ENCODE results near the gene ANKMY1. TPM values are rescaled to one million over a fixed set of nuclear protein-coding genes. Genes with fewer than 3 reads are reported as not detected.

The ANKMY1 gene
- total RNA-seq, 1 donor: 5.2 TPM

DNA sequence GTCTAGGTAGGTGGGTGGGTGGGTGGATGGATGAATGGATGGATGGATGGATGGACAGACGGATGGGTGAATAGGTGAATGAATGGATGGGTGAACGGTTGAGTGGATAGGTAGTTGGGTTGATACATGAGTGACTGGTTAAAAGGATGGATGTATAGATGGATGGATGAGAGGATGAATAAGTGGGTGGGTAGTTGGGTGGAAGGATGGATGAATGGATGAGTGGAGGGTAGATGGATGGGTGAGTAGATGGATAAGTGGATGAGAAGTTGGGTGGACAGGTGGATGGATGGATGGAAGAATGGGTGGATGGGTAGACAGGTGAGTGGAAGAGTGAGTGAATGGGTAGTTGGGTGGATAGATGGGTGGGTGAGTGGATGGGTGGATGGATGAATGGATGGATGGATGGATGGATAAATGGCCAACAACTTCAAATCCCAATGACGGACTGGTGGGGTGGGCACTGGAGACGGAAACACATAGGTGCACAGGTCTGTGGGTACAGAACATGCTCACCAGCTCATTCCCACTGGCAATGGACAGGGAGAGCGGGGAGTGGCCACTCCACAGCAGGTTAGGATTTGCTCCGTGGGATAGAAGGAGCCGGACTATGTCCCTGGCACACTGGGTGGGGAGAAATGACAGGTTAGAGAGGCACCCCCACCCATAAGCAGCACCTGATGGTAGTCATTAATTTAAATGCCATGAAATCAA lies 48.8 kb downstream of the ANKMY1 start:
- H3K4me3 ChIP-seq (ENCODE audit: low read depth, low read length): no peak overlapping the region
- DNase-seq (ENCODE audit: low read depth): no peak
- TF ChIP-seq, protein P1, sequence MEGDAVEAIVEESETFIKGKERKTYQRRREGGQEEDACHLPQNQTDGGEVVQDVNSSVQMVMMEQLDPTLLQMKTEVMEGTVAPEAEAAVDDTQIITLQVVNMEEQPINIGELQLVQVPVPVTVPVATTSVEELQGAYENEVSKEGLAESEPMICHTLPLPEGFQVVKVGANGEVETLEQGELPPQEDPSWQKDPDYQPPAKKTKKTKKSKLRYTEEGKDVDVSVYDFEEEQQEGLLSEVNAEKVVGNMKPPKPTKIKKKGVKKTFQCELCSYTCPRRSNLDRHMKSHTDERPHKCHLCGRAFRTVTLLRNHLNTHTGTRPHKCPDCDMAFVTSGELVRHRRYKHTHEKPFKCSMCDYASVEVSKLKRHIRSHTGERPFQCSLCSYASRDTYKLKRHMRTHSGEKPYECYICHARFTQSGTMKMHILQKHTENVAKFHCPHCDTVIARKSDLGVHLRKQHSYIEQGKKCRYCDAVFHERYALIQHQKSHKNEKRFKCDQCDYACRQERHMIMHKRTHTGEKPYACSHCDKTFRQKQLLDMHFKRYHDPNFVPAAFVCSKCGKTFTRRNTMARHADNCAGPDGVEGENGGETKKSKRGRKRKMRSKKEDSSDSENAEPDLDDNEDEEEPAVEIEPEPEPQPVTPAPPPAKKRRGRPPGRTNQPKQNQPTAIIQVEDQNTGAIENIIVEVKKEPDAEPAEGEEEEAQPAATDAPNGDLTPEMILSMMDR (IDR thresholded peaks at IDR 0.05; ENCODE audit: insufficient read depth, low read depth, low read length): no peak

DNA sequence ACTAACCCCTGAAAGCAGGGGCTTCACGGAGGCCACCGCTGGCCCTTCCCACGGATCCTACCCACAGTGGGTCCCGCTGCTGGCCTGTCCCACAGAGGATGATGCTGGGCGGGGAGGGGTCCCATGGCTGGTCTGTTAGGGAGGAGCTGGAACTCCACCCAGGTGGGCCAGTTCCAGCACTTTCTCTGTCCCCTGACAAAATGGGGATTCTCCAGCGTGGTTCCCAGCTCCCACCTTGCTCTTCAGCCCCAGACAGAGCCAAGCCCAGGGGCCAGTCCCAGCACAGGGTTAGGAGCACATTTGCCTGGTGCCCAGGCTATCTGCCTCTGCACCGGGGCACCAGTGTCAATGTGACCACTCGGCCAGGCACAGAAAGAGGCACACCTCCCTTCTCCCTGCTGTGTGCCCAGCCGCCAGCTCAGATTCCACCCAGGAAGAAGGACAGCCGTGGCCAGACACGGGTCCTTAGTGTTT lies 50.0 kb downstream of the ANKMY1 start:
- no peak for DNase-seq (ENCODE audit: low read depth)

DNA sequence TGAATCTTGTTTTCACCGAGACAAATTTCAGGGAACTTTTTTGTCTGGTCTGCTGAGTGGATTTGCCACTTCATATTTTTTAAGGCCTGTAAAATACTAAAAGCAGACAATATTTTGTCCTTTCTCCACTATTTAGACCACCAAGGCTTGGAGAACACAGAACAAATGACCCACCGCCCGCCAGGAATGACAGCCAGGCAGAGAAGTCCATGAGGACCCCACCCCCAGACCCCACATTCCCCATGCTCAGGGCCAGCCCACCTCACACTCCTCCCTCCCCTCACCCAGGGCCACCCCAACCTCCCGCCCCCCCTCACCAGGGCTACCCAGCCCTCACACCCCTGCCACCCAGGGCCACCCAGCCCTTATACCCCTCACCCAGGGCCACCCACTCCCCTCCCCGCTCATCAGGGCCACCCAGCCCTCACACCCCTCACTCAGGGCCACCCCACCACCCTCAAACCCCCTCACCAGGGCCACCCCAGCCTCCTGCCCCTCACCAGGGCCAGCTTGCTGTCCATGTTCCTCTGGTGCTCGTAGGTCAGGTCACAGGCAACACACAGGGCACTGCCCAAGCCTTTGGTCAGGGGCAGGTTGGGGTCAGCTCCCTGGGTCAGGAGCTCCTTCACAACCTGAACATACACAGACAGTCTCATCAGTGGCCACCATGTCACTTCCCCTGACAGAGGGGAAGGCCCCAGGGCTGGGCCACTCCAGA lies 50.6 kb downstream of the ANKMY1 start:
- H3K4me3 ChIP-seq (ENCODE audit: low read depth, low read length): no peak overlapping the region
- TF ChIP-seq, protein P1 (IDR thresholded peaks at IDR 0.05; ENCODE audit: insufficient read depth, low read depth, low read length): no peak
- DNase-seq (ENCODE audit: low read depth): no peak

More for the DNA sequence above, 50.0 kb downstream of the ANKMY1 start:
- TF ChIP-seq, protein P1 (IDR thresholded peaks at IDR 0.05; ENCODE audit: insufficient read depth, low read depth, low read length): no peak
- H3K4me3 ChIP-seq (ENCODE audit: low read depth, low read length): no peak overlapping the region

DNA sequence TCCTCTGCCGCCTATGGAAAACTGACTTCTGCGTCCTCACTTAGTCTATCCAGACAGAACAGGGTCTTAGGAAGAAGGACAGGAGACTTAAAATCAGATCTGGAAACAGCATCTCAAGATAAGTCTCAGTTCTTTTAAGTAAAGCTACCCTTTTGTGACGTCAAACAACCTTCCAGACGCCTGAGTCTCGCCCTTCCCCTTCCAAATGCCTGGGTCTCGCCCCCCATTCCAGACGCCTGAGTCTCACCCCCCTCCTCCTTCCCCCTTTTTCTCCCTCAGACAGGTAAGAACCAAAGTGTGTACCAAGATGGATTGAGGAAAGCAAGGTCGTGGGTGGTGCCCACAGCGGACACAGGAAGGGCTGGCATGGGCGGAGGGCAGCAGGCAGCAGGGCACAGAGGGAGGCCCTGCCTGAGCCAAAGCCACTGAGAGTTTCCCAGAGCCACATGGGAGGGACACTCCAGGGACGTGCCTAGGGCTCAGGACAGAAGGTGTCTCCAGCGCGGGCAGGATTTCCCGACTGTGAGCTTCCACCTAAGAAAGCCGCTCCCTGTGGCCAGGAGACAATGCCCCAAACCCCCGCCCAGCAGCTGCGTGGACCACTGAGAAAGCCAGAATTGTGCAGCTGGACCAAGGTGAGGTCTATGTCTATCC lies 51.3 kb downstream of the ANKMY1 start:
- no peak for DNase-seq (ENCODE audit: low read depth)
- TF ChIP-seq, protein P1 (IDR thresholded peaks at IDR 0.05; ENCODE audit: insufficient read depth, low read depth, low read length): no peak
- no peak overlapping the region for H3K4me3 ChIP-seq (ENCODE audit: low read depth, low read length)

- DNase-seq (ENCODE audit: low read depth): no peak
These were observed 51.9 kb downstream of the ANKMY1 start for GRCh38 chr2:240505910-240506309.

GRCh38 chr2:240503848-240504247 lies 53.9 kb downstream of the ANKMY1 start:
- H3K4me3 ChIP-seq (ENCODE audit: low read depth, low read length): no peak overlapping the region
- TF ChIP-seq, protein P1 (IDR thresholded peaks at IDR 0.05; ENCODE audit: insufficient read depth, low read depth, low read length): no peak
- no peak for DNase-seq (ENCODE audit: low read depth)

More at GRCh38 chr2:240505910-240506309, 51.9 kb downstream of the ANKMY1 start:
- H3K4me3 ChIP-seq (ENCODE audit: low read depth, low read length): no peak overlapping the region
- TF ChIP-seq, protein P1 (IDR thresholded peaks at IDR 0.05; ENCODE audit: insufficient read depth, low read depth, low read length): no peak
